Lung (tissue), 12 donors: ENCODE data around the gene SKIC3. TPM values are rescaled to one million over a fixed set of nuclear protein-coding genes. Genes with fewer than 3 reads are reported as not detected.
A peak's percentile ranks its signal among the peaks of the same experiment; 100 is the strongest.

ENCODE experiments used
- ATAC-seq: fragments of 200-7000 bp; cut with Tn5 transposase; one replicate; pipeline ENCODE4 v1.9.1; 2020; ENCODE audit warnings: moderate number of reproducible peaks; ENCODE audit not compliant: insufficient read depth, low FRiP score
- DNase-seq, 3 donors: peaks; one replicate each; pipeline ENCODE4 v3.0.0-alpha.2; 2013 to 2017
- H3K27ac ChIP-seq, 2 donors: one replicate each; pipeline ENCODE4 v1.5.1; 2013; ENCODE audit warnings: mild to moderate bottlenecking in 2 of 2, moderate library complexity in 2 of 2, control low read depth in 1 of 2, inconsistent platforms in 1 of 2, low read depth in 1 of 2, low read length in 1 of 2
- H3K27me3 ChIP-seq, 3 donors: one replicate each; pipeline ENCODE4 v1.5.1; 2013; ENCODE audit warnings: low read length in 2 of 3; ENCODE audit not compliant: control insufficient read depth in 3 of 3, insufficient read depth in 3 of 3
- H3K36me3 ChIP-seq, 4 donors: one replicate each; pipeline ENCODE4 v1.5.1; 2013; ENCODE audit warnings: low read length in 4 of 4, mild to moderate bottlenecking in 1 of 4, moderate library complexity in 1 of 4; ENCODE audit not compliant: control insufficient read depth in 4 of 4, insufficient read depth in 4 of 4
- H3K4me1 ChIP-seq, 5 donors: one replicate each; pipeline ENCODE4 v1.5.1; 2013; ENCODE audit warnings: low read length in 5 of 5, mild to moderate bottlenecking in 2 of 5, moderate library complexity in 1 of 5; ENCODE audit not compliant: control insufficient read depth in 5 of 5, insufficient read depth in 5 of 5
- H3K4me3 ChIP-seq: one replicate; pipeline ENCODE4 v1.5.1; 2013; ENCODE audit warnings: mild to moderate bottlenecking, control low read depth, moderate library complexity
- H3K9ac ChIP-seq, 2 donors: one replicate each; pipeline ENCODE4 v1.5.1; 2013; ENCODE audit warnings: low read length in 2 of 2, control low read depth in 1 of 2; ENCODE audit not compliant: insufficient read depth in 1 of 2
- H3K9me3 ChIP-seq, 4 donors: one replicate each; pipeline ENCODE4 v1.5.1; 2013; ENCODE audit warnings: low read length in 3 of 4, mild to moderate bottlenecking in 1 of 4, moderate library complexity in 1 of 4; ENCODE audit not compliant: control insufficient read depth in 4 of 4, insufficient read depth in 3 of 4
- CTCF ChIP-seq: IDR thresholded peaks from 2 replicates; pipeline ENCODE4 v1.5.1; 2012; ENCODE audit warnings: mild to moderate bottlenecking; ENCODE audit errors: control extremely low read depth, extremely low read depth
- WGBS, 2 donors: extraction: QIAGEN DNeasy Blood & Tissue Kit; methylation state at CpG; one replicate each; pipeline ENCODE4 v1.1.7; 2013; 5-methylcytosine and 5-hydroxymethylcytosine counted together
- polyA plus RNA-seq, 2 donors: library from polyadenylated mRNA; stranded (reverse); fragments of 200-250 nt; gene quantifications; one replicate each; pipeline ENCODE4 v1.2.1, GENCODE V29; 2013
- total RNA-seq, 2 donors: library from RNA; depleted of rRNA in 1 of 2; stranded (reverse); fragments of >200 nt in 1 of 2; gene quantifications; one replicate each; pipeline ENCODE4 v1.2.1, GENCODE V29; 2014 to 2021
- donor health status: control.
- donor health status: control.
- donor health status: Bipolar disorder and iron deficiency.
- donor health status: healthy.
- donor health status: DM: yes; HTN: yes; CAD: no.

The SKIC3 gene
- total and polyA plus RNA-seq, 4 donors, result 15.1 to 136 (median 40.7) TPM

- H3K9me3 ChIP-seq, result no peaks in the 10 kb centered on the region
- H3K9ac ChIP-seq, result peak overlapping the region; percentile 85 to 95
- no peak for DNase-seq
- no peak for TF ChIP-seq CTCF
- 1 to 2% methylated on average over 6 of the region's 6 CpGs for WGBS, 2 donors
- peak overlapping the region; percentile 76 to 88 for H3K27ac ChIP-seq
- peaks cover 0 to 3% (median 1%) of the 10 kb centered on the region in 4 donors for H3K36me3 ChIP-seq
- peaks cover 0 to 10% (median 6%) of the 10 kb centered on the region in 5 donors for H3K4me1 ChIP-seq
- no peak for ATAC-seq
- H3K4me3 ChIP-seq, result peak overlapping the region; percentile 61
- no peaks in the 10 kb centered on the region for H3K27me3 ChIP-seq
Measured at GRCh38 chr5:95554331-95554646, 488 bp downstream of the SKIC3 start.

- DNase-seq, result no peak
- peaks cover 0 to 6% (median 4%) of the 10 kb centered on the region in 5 donors for H3K4me1 ChIP-seq
- H3K4me3 ChIP-seq, result no peak overlapping the region
- peaks cover 16 to 18% (median 17%) of the 10 kb centered on the region in 4 donors for H3K36me3 ChIP-seq
- no peak overlapping the region for H3K9ac ChIP-seq
- no peaks in the 10 kb centered on the region for H3K27me3 ChIP-seq
- H3K27ac ChIP-seq, result no peak overlapping the region
- no peak for ATAC-seq
- H3K9me3 ChIP-seq, result no peaks in the 10 kb centered on the region
- no peak for TF ChIP-seq CTCF
Measured at GRCh38 chr5:95549030-95549429, 5.7 kb downstream of the SKIC3 start.

GRCh38 chr5:95543017-95543705 is 11.6 kb downstream of the SKIC3 start:
- ATAC-seq, result no peak
- no peak for TF ChIP-seq CTCF
- no peak for DNase-seq
- H3K9me3 ChIP-seq, result no peaks in the 10 kb centered on the region
- H3K4me1 ChIP-seq, result peaks cover 0 to 3% (median 0%) of the 10 kb centered on the region in 5 donors
- no peak overlapping the region for H3K9ac ChIP-seq
- H3K27ac ChIP-seq, result no peak overlapping the region
- H3K27me3 ChIP-seq, result no peaks in the 10 kb centered on the region
- no peak overlapping the region for H3K4me3 ChIP-seq
- 62 to 63% methylated on average over 3 of the region's 3 CpGs for WGBS, 2 donors
- peaks cover 19 to 29% (median 27%) of the 10 kb centered on the region in 4 donors for H3K36me3 ChIP-seq

GRCh38 chr5:95537501-95537900 is 17.3 kb downstream of the SKIC3 start:
- TF ChIP-seq CTCF, result no peak
- Histone ChIP-seq H3K9me3 (no peaks in the 10 kb centered on the region), H3K9ac (no peak overlapping the region), H3K4me1 (no peaks in the 10 kb centered on the region), H3K4me3 (no peak overlapping the region), H3K36me3 (peaks cover 8 to 31% (median 23%) of the 10 kb centered on the region in 4 donors), H3K27ac (no peak overlapping the region), H3K27me3 (no peaks in the 10 kb centered on the region)
- WGBS, 2 donors, result 73 to 88% methylated on average over 2 of the region's 2 CpGs
- peak in 2 of 3 donors; percentile 5 to 17 for DNase-seq
- ATAC-seq, result no peak
